Panc1 (cell line): ENCODE results near the gene IL1RAP. TPM values are rescaled to one million over a fixed set of nuclear protein-coding genes. Genes with fewer than 3 reads are reported as not detected.

ENCODE experiments used
- ATAC-seq: fragments of 200-7000 bp; cut with Tn5 transposase; 2 replicates; pipeline ENCODE4 v1.9.1; 2020; ENCODE audit warnings: mild to moderate bottlenecking, moderate library complexity
- BruUV-seq: library from RNA; stranded (reverse); fragments of 400-500 nt; replicated peaks from 2 replicates; lab custom pipeline; 2021; lab: Mats Ljungman, UMichigan
- CTCF ChIA-PET: fragments of 300-600 bp; sonication (Branson Sonifier 250); formaldehyde crosslinking; loops from one replicate; lab custom pipeline; 2022; ENCODE audit warnings: antibody characterized with exemption; lab: Charles Lee
- POLR2A ChIA-PET: fragments of 300-600 bp; sonication (Branson Sonifier 250); formaldehyde crosslinking; loops from one replicate; lab custom pipeline; 2022; ENCODE audit warnings: antibody characterized with exemption; lab: Charles Lee
- DNase-seq: peaks from one replicate; pipeline ENCODE4 v3.0.0-alpha.2; 2010; ENCODE audit warnings: low read depth, low spot score
- H3K27ac ChIP-seq: 2 replicates; pipeline ENCODE4 v1.5.1; 2011; ENCODE audit warnings: mild to moderate bottlenecking, low read length, inconsistent platforms
- H3K27me3 ChIP-seq: fragments of 200-500 bp; sonication (Bioruptor generic); 2 replicates; pipeline ENCODE4 v1.6.0; 2014; ENCODE audit warnings: low read length, inconsistent platforms; ENCODE audit not compliant: control insufficient read depth, insufficient read depth
- H3K36me3 ChIP-seq: fragments of 200-500 bp; sonication (Bioruptor generic); 2 replicates; pipeline ENCODE4 v1.5.1; 2014; ENCODE audit warnings: inconsistent platforms, mild to moderate bottlenecking, low read length, moderate library complexity; ENCODE audit not compliant: control insufficient read depth, insufficient read depth
- H3K4me1 ChIP-seq: 2 replicates; pipeline ENCODE4 v1.5.1; 2011; ENCODE audit warnings: inconsistent platforms, mild to moderate bottlenecking, low read length, moderate library complexity; ENCODE audit not compliant: control insufficient read depth, insufficient read depth
- H3K4me3 ChIP-seq, 2 experiments: 2 replicates each; pipeline ENCODE4 v1.5.1; 2011 to 2012; ENCODE audit warnings: low read depth in 2 of 2, low read length in 2 of 2, mild to moderate bottlenecking in 2 of 2, inconsistent platforms in 1 of 2, moderate library complexity in 1 of 2
- H3K9me3 ChIP-seq: fragments of 200-500 bp; sonication (Bioruptor generic); 2 replicates; pipeline ENCODE4 v1.5.1; 2014; ENCODE audit warnings: low read depth, mild to moderate bottlenecking, inconsistent platforms, low read length, moderate library complexity; ENCODE audit not compliant: control insufficient read depth, insufficient read depth
- CTCF ChIP-seq: fragments of 450-650 bp; IDR thresholded peaks from 2 replicates; pipeline ENCODE4 v1.5.1; 2017; ENCODE audit warnings: mild to moderate bottlenecking
- REST ChIP-seq, 2 experiments: IDR thresholded peaks; 2 replicates each; pipeline ENCODE4 v1.6.1; 2011 to 2012; ENCODE audit warnings: low read depth in 2 of 2, control low read depth in 1 of 2, low read length in 1 of 2, mild to moderate bottlenecking in 1 of 2, moderate library complexity in 1 of 2; ENCODE audit not compliant: insufficient read depth in 1 of 2
- SIN3A ChIP-seq: IDR thresholded peaks from 2 replicates; pipeline ENCODE4 v1.6.1; 2012; ENCODE audit warnings: low read depth, mild to moderate bottlenecking, low read length, moderate library complexity, borderline replicate concordance; ENCODE audit not compliant: insufficient read depth
- TCF7L2 ChIP-seq: IDR thresholded peaks from 2 replicates; pipeline ENCODE4 v1.6.1; 2011; ENCODE audit warnings: mild to moderate bottlenecking, low read depth, low read length, inconsistent platforms
- in situ Hi-C: cut with HindIII; loops from 2 replicates; pipeline ENCODE4 v1.10.0; 2016; ENCODE audit warnings: low sequenced_read_pairs, low pct_unique_long_range_greater_than_20kb
- intact Hi-C: fragments of 100-400 bp; cut with micrococcal nuclease; formaldehyde crosslinking; loops from one replicate; pipeline ENCODE4 v1.10.0; 2022; ENCODE audit not compliant: unreplicated experiment
- total RNA-seq: library from RNA; stranded (reverse); gene quantifications from one replicate; pipeline ENCODE4 v1.2.1, GENCODE V29; 2021; ENCODE audit not compliant: unreplicated experiment

IL1RAP gene
- total RNA-seq, 1 experiment from 2014 or later, result 5.2 TPM

GRCh38 chr3:190699776-190700175 is 185.9 kb downstream of the IL1RAP start:
- Histone ChIP-seq H3K27ac (no peak overlapping the region), H3K27me3 (no peaks in the 10 kb centered on the region), H3K36me3 (no peaks in the 10 kb centered on the region), H3K4me3 (no peak overlapping the region), H3K4me1 (no peaks in the 10 kb centered on the region), H3K9me3 (no peaks in the 10 kb centered on the region)
- intact Hi-C loops (loop anchor here (5.0 to 10.0 kb wide), 4 partner anchors 185 to 475 kb away; partner anchors contain the start of genes CLDN16 and IL1RAP), in situ Hi-C loops (no loop called here)
- BruUV-seq, result no TSS peak
- TF ChIP-seq CTCF, result no peak
- TF ChIP-seq SIN3A, result no peak
- no peak for ATAC-seq
- no peak for DNase-seq
- ChIA-PET POLR2A (no interaction called here), CTCF (no interaction called here)

GRCh38 chr3:190701096-190701532 is 187.2 kb downstream of the IL1RAP start:
- TF ChIP-seq REST (IDR thresholded peaks at IDR 0.05; ENCODE audit: insufficient read depth in 1 of 2, low read depth in 2 of 2, low read length in 1 of 2) (no peak), SIN3A (no peak), CTCF (peak; percentile 76)
- in situ Hi-C loops, result no loop called here
- DNase-seq (peak; percentile 43), ATAC-seq (0 out of 2 replicates have a peak, but pooled peaks have one; percentile 63)
- Histone ChIP-seq H3K27ac (no peak overlapping the region), H3K4me1 (no peaks in the 10 kb centered on the region), H3K36me3 (no peaks in the 10 kb centered on the region), H3K27me3 (no peaks in the 10 kb centered on the region), H3K9me3 (no peaks in the 10 kb centered on the region), H3K4me3 (no peak overlapping the region)
- CTCF ChIA-PET, result no interaction called here
- POLR2A ChIA-PET, result no interaction called here
- BruUV-seq, result no TSS peak
- intact Hi-C loops, result loop anchor here (5.0 kb wide), 1 partner anchor 346 kb away; no protein-coding TSS in a partner anchor

GRCh38 chr3:190706582-190706981 is 192.7 kb downstream of the IL1RAP start:
- no peak for ATAC-seq
- Histone ChIP-seq H3K9me3 (no peaks in the 10 kb centered on the region), H3K27me3 (no peaks in the 10 kb centered on the region), H3K4me3 (no peak overlapping the region), H3K4me1 (no peaks in the 10 kb centered on the region), H3K27ac (no peak overlapping the region), H3K36me3 (no peaks in the 10 kb centered on the region)
- intact Hi-C loops, result no loop called here
- CTCF ChIA-PET, result no interaction called here
- in situ Hi-C loops, result no loop called here
- POLR2A ChIA-PET, result no interaction called here
- no peak for TF ChIP-seq TCF7L2
- TF ChIP-seq SIN3A, result no peak
- TF ChIP-seq CTCF, result no peak
- no peak for DNase-seq
- BruUV-seq, result no TSS peak
